ENCODE data around the gene KPNA4. TPM values are rescaled to one million over a fixed set of nuclear protein-coding genes. Genes with fewer than 3 reads are reported as not detected.
A peak's percentile ranks its signal among the peaks of the same experiment; 100 is the strongest.

The KPNA4 gene
- total and polyA plus RNA-seq, 2 of the 4 experiments (the other 2 are of a cell fraction) = 12.9 to 46.1 TPM

DNA sequence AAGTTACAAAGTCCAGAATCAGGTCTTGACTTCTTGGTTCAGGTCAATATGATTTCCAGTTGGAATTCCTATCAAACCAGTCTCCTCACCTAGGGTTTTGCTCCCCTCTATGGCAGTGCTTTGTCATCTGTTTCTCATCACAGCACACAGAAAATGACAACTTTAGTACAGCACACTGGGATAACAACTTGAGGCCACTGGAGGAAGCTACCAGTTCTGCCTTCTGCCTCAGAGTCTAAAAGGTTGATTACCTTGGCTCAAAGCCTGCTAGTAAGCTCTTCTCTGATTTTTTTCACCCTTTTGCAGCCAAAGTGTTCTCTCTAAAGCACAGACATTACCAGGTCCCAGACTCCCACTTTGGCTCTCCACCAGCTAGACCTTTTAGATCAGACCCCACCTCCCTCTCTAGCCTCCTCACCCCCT, 90.9 kb downstream of the KPNA4 start:
- Histone ChIP-seq H3K4me2 (ENCODE audit: low read depth, low read length) (peak overlapping the region; percentile 41; the same call in 1 of the 2 replicates), H3K79me1 (ENCODE audit: low read depth in 1 of 2, low read length in 2 of 2) (no peaks in the 10 kb centered on the region; a peak in 1 of 4 replicates), H3K9me3 (ENCODE audit: control insufficient read depth, insufficient read depth, low read length) (peaks cover 8% of the 10 kb centered on the region), H2AK9ac (replicated peaks; ENCODE audit: low read depth, low read length, poor library complexity) (peak overlapping the region; percentile 6), H3K23ac (ENCODE audit: low read depth, low read length) (peak overlapping the region; percentile 29), H3K14ac (replicated peaks; ENCODE audit: low read depth, low read length) (0 out of 2 replicates have a peak overlapping the region, but pooled peaks have one; percentile 23), H3K27ac (ENCODE audit: insufficient read depth, low read length) (no peak overlapping the region), H4K8ac (ENCODE audit: low read depth in 2 of 2, low read length in 2 of 2) (peak overlapping the region in 1 of 2 experiments; percentile 36; a peak in 1 of 4 replicates), H4K91ac (ENCODE audit: insufficient read depth, low read depth, low read length) (peak overlapping the region; percentile 46), H4K20me1 (ENCODE audit: insufficient read depth, low read length) (no peaks in the 10 kb centered on the region), H3K9ac (ENCODE audit: low read depth, low read length) (no peak overlapping the region), H2BK5ac (ENCODE audit: low read depth, low read length, poor library complexity, severe bottlenecking) (peak overlapping the region; percentile 77), H3K9me1 (ENCODE audit: insufficient read depth, low read length) (peaks cover 15% of the 10 kb centered on the region), H3K4ac (ENCODE audit: low read depth, low read length) (peak overlapping the region; percentile 53), H2BK15ac (ENCODE audit: low read depth, low read length) (peak overlapping the region; percentile 43; the same call in 2 of the 3 replicates), H3K36me3 (ENCODE audit: control insufficient read depth, insufficient read depth, low read length) (no peaks in the 10 kb centered on the region), H3K4me3 (ENCODE audit: insufficient read depth, low read depth, low read length) (no peak overlapping the region), H3K18ac (ENCODE audit: low read depth, low read length) (peak overlapping the region; percentile 61; the same call in 1 of the 2 replicates), H4K5ac (ENCODE audit: low read depth, low read length) (peak overlapping the region; percentile 21; the same call in 1 of the 2 replicates), H3K27me3 (ENCODE audit: control insufficient read depth, insufficient read depth, low read length) (no peaks in the 10 kb centered on the region), H3K4me1 (ENCODE audit: control insufficient read depth, insufficient read depth, low read length) (peaks cover 20% of the 10 kb centered on the region), H2BK20ac (ENCODE audit: low read depth, low read length) (peak overlapping the region; percentile 73), H2AK5ac (ENCODE audit: low read depth, low read length) (peak overlapping the region; percentile 57; the same call in 1 of the 2 replicates), H2AFZ (replicated peaks; ENCODE audit: low read length, poor library complexity) (peak overlapping the region; percentile 54), H2BK120ac (ENCODE audit: low read depth, low read length) (peak overlapping the region; percentile 81), H3K56ac (ENCODE audit: extremely low read depth, insufficient read depth, low read length) (peak overlapping the region; percentile 24; the same call in 1 of the 2 replicates)
- CTCF ChIA-PET = no interaction called here
- BruUV-seq (replicated peaks) = no TSS peak
- TF ChIP-seq CEBPB (IDR thresholded peaks at IDR 0.05; ENCODE audit: low read depth, low read length) (no peak), FOS (IDR thresholded peaks at IDR 0.05; ENCODE audit: low read depth, low read length) (no peak), ELK1 (IDR thresholded peaks at IDR 0.05; ENCODE audit: borderline replicate concordance, low read depth, low read length) (no peak), RCOR1 (IDR thresholded peaks at IDR 0.05; ENCODE audit: insufficient replicate concordance, low read length) (no peak), CTCF (conservative IDR thresholded peaks at IDR 0.05; ENCODE audit: low read depth, low read length) (no peak), POLR2A (IDR thresholded peaks at IDR 0.05; ENCODE audit: low read depth, low read length) (no peak), MAFK (IDR thresholded peaks at IDR 0.05; ENCODE audit: low read depth, low read length) (no peak)
- dilution Hi-C loops (cut with HindIII; ENCODE audit: low sequenced_read_pairs, unreplicated experiment) = no loop called here
- ATAC-seq (ENCODE audit: low read depth) (peak; percentile 48), DNase-seq (peak; percentile 63)
- in situ Hi-C loops (cut with MboI; ENCODE audit: low sequenced_read_pairs) = no loop called here
- POLR2A ChIA-PET (ENCODE audit: unreplicated experiment) = no interaction called here
- intact Hi-C loops (cut with micrococcal nuclease) = no loop called here

All from IMR-90 (cell line).